A549 (cell line): ENCODE results near the gene ECHDC1. TPM values are rescaled to one million over a fixed set of nuclear protein-coding genes. Genes with fewer than 3 reads are reported as not detected.

Source experiments
- ATAC-seq, 2 experiments: fragments of 200-7000 bp in 1 of 2; fragments of >200 bp in 1 of 2; cut with Nextera tagmentation in 1 of 2; cut with Tn5 transposase in 1 of 2; 3 replicates each; pipeline versions ENCODE4 v1.8.0 to v1.9.1; 2018 to 2020; ENCODE audit warnings: mild to moderate bottlenecking in 1 of 2, moderate library complexity in 1 of 2
- CTCF ChIA-PET: fragments of 300-600 bp; sonication (Branson Sonifier 250); formaldehyde crosslinking; extraction: SDS; loops from one replicate; lab custom pipeline; 2021; ENCODE audit warnings: antibody characterized with exemption, inconsistent platforms; lab: Yijun Ruan, JAX
- POLR2A ChIA-PET: fragments of 350-600 bp; formaldehyde crosslinking; extraction: SDS; loops from one replicate; lab custom pipeline; 2021; ENCODE audit warnings: antibody characterized with exemption, inconsistent platforms; lab: Yijun Ruan, JAX
- DNase-seq, 2 experiments: peaks; one replicate each; pipeline versions ENCODE4 v3.0.0 to v3.0.0-alpha.2; 2011 to 2016; ENCODE audit warnings: low read depth in 1 of 2, low spot score in 1 of 2
- FAIRE-seq: peaks from 2 replicates; lab custom pipeline; 2011; peaks lifted over from hg19 to GRCh38; lab: Jason Lieb, UNC
- H3K27ac ChIP-seq, 2 experiments: fragments of >200 bp; sonication (Bioruptor Twin); formaldehyde crosslinking; 3 replicates each; pipeline ENCODE4 v1.5.1; 2016 to 2017
- H3K4me1 ChIP-seq: fragments of >200 bp; sonication (Bioruptor Twin); formaldehyde crosslinking; 3 replicates; pipeline ENCODE4 v1.6.1; 2016
- H3K4me2 ChIP-seq: fragments of >200 bp; sonication (Bioruptor Twin); formaldehyde crosslinking; 3 replicates; pipeline ENCODE4 v1.6.1; 2016
- H3K4me3 ChIP-seq: fragments of >200 bp; sonication (Bioruptor Twin); formaldehyde crosslinking; 3 replicates; pipeline ENCODE4 v1.5.1; 2016
- H3K9me3 ChIP-seq: fragments of >200 bp; sonication (Bioruptor Twin); formaldehyde crosslinking; 3 replicates; pipeline ENCODE4 v1.6.1; 2016
- ATOH8 ChIP-seq: fragments of 250-450 bp; sonication (Bioruptor Pico); IDR thresholded peaks from 2 replicates; pipeline ENCODE4 v1.5.0; 2020; ENCODE audit warnings: low read depth, mild to moderate bottlenecking, moderate library complexity
- CBX2 ChIP-seq: fragments of 200-600 bp; sonication (generic); IDR thresholded peaks from 2 replicates; pipeline ENCODE4 v1.6.1; 2016; ENCODE audit warnings: low read depth, mild to moderate bottlenecking, borderline replicate concordance
- CTCF ChIP-seq: fragments of >200 bp; sonication (Bioruptor Twin); formaldehyde crosslinking; IDR thresholded peaks from 3 replicates; pipeline ENCODE4 v1.5.1; 2016
- EHF ChIP-seq: fragments of 250-450 bp; sonication (Bioruptor Pico); IDR thresholded peaks from 2 replicates; pipeline ENCODE4 v1.5.0; 2020; ENCODE audit warnings: mild to moderate bottlenecking
- HES2 ChIP-seq: fragments of >200 bp; sonication (Bioruptor Twin); formaldehyde crosslinking; IDR thresholded peaks from 2 replicates; pipeline ENCODE4 v1.6.1; 2016
- HMGXB4 ChIP-seq: fragments of 250-450 bp; sonication (Bioruptor Pico); IDR thresholded peaks from 2 replicates; pipeline ENCODE4 v1.5.0; 2021; ENCODE audit warnings: mild to moderate bottlenecking, moderate library complexity, borderline replicate concordance
- HOXB5 ChIP-seq: fragments of 250-450 bp; sonication (Bioruptor Pico); IDR thresholded peaks from 2 replicates; pipeline ENCODE4 v1.5.0; 2020; ENCODE audit warnings: mild to moderate bottlenecking, moderate library complexity
- JUN ChIP-seq, 2 experiments: fragments of >200 bp; sonication (Bioruptor Twin); formaldehyde crosslinking; IDR thresholded peaks; 2 replicates in 1 of 2; 3 replicates in 1 of 2; pipeline ENCODE4 v1.6.1; 2016 to 2017
- MAFK ChIP-seq: fragments of 450-650 bp; IDR thresholded peaks from 2 replicates; pipeline ENCODE4 v1.6.1; 2014; ENCODE audit not compliant: partially characterized antibody
- MAX ChIP-seq: IDR thresholded peaks from 2 replicates; pipeline ENCODE4 v1.6.1; 2012
- MAZ ChIP-seq: fragments of 150-350 bp; IDR thresholded peaks from 2 replicates; pipeline ENCODE4 v1.6.1; 2014; ENCODE audit warnings: antibody characterized with exemption, low read depth, low read length, borderline replicate concordance
- NPAS2 ChIP-seq: fragments of 250-450 bp; sonication (Bioruptor Pico); IDR thresholded peaks from 2 replicates; pipeline ENCODE4 v1.8.0; 2022; ENCODE audit warnings: mild to moderate bottlenecking, moderate library complexity, borderline replicate concordance
- NR3C1 ChIP-seq: fragments of >200 bp; sonication (Bioruptor Twin); formaldehyde crosslinking; IDR thresholded peaks from 3 replicates; pipeline ENCODE4 v1.6.1; 2017
- POLR2A ChIP-seq: IDR thresholded peaks from 2 replicates; pipeline ENCODE4 v1.6.1; 2012; ENCODE audit warnings: mild to moderate bottlenecking, low read length
- POLR2AphosphoS2 ChIP-seq: conservative IDR thresholded peaks from 2 replicates; pipeline ENCODE4 v1.6.1; 2012; ENCODE audit warnings: low read length, improper control_type of control experiment, inconsistent platforms
- RCOR1 ChIP-seq: fragments of 150-350 bp; IDR thresholded peaks from 2 replicates; pipeline ENCODE4 v1.6.1; 2014; ENCODE audit warnings: antibody characterized with exemption, low read length, low read depth
- RFX5 ChIP-seq: fragments of 450-650 bp; IDR thresholded peaks from 2 replicates; pipeline ENCODE4 v1.7.1; 2014; ENCODE audit warnings: antibody characterized with exemption, mild to moderate bottlenecking, moderate library complexity
- RNF2 ChIP-seq: fragments of 200-600 bp; sonication (generic); IDR thresholded peaks from 2 replicates; pipeline ENCODE4 v1.6.1; 2016; ENCODE audit warnings: low read depth, mild to moderate bottlenecking, antibody characterized with exemption, moderate library complexity, borderline replicate concordance
- SMC3 ChIP-seq: fragments of >200 bp; sonication (Bioruptor Twin); formaldehyde crosslinking; IDR thresholded peaks from 3 replicates; pipeline ENCODE4 v1.6.1; 2018; ENCODE audit warnings: inconsistent platforms
- TFCP2L1 ChIP-seq: fragments of 250-450 bp; sonication (Bioruptor Pico); IDR thresholded peaks from 2 replicates; pipeline ENCODE4 v1.5.0; 2021; ENCODE audit warnings: mild to moderate bottlenecking
- TP53 ChIP-seq: fragments of 250-450 bp; sonication (Bioruptor Pico); IDR thresholded peaks from 2 replicates; pipeline ENCODE4 v1.5.0; 2021; ENCODE audit warnings: mild to moderate bottlenecking, moderate library complexity
- ZC3H11A ChIP-seq: fragments of 450-650 bp; IDR thresholded peaks from 2 replicates; pipeline ENCODE4 v1.6.1; 2014; ENCODE audit warnings: antibody characterized with exemption, mild to moderate bottlenecking
- WGBS: methylation state at CpG from one replicate; pipeline ENCODE4 v1.1.6; 2017; ENCODE audit errors: missing lambda C conversion rate; 5-methylcytosine and 5-hydroxymethylcytosine counted together
- polyA plus RNA-seq, 4 experiments: library from polyadenylated mRNA; depleted of rRNA in 3 of 4; stranded (reverse); fragments of >200 nt; fragmentation: RNase III in 1 of 4; extraction: RNeasy Plus Mini Kit Qiagen cat#74134 plus additional on column Dnase treatment in 1 of 4; gene quantifications; 2 replicates in 3 of 4; 3 replicates in 1 of 4; pipeline ENCODE4 v1.2.3, GENCODE V29; 2011 to 2017
- TF ChIP-seq, protein P1 (sequence below): fragments of 450-650 bp; IDR thresholded peaks from 2 replicates; pipeline ENCODE4 v1.6.1; 2014; ENCODE audit warnings: antibody characterized with exemption

Gene ECHDC1
- polyA plus RNA-seq, 2 of the 4 experiments (the other 2 are of a cell fraction), result 53.4 to 64.3 TPM

GRCh38 chr6:127247114-127248096 lies 96.0 kb downstream of the ECHDC1 start:
- Histone ChIP-seq H3K4me2 (no peak overlapping the region), H3K27ac (no peak overlapping the region), H3K4me1 (no peaks in the 10 kb centered on the region), H3K9me3 (no peaks in the 10 kb centered on the region), H3K4me3 (no peak overlapping the region)
- no peak for DNase-seq
- CTCF ChIA-PET, result interaction anchor here (2.3 kb wide), 1 partner anchor 19 kb away, joined by 9 read pairs; the partner anchor contains the start of gene RNF146
- TF ChIP-seq MAZ (no peak), NPAS2 (no peak), RFX5 (no peak), JUN (IDR thresholded peaks at IDR 0.05) (no peak), HOXB5 (CRISPR knock-in tag) (no peak), HES2 (no peak)
- FAIRE-seq, result no peak
- no peak for ATAC-seq
- POLR2A ChIA-PET, result no interaction called here
- 49% methylated on average over 4 of the region's 4 CpGs for WGBS

- WGBS, result 33% methylated on average over 1 of the region's 1 CpG
- Histone ChIP-seq H3K9me3 (no peaks in the 10 kb centered on the region), H3K27ac (no peak overlapping the region), H3K4me2 (no peak overlapping the region), H3K4me3 (no peak overlapping the region), H3K4me1 (no peaks in the 10 kb centered on the region)
- no peak for FAIRE-seq
- TF ChIP-seq TFCP2L1 (CRISPR knock-in tag) (no peak), CTCF (no peak), RFX5 (no peak), POLR2AphosphoS2 (no peak), POLR2A (no peak), ATOH8 (CRISPR knock-in tag) (no peak), RCOR1 (no peak), JUN (IDR thresholded peaks at IDR 0.05) (no peak), TP53 (CRISPR knock-in tag) (no peak), SMC3 (no peak), HMGXB4 (CRISPR knock-in tag) (no peak), CBX2 (no peak), NPAS2 (no peak), MAFK (no peak), ZC3H11A (no peak), EHF (CRISPR knock-in tag) (no peak), NR3C1 (no peak), MAX (no peak), RNF2 (no peak)
- TF ChIP-seq, protein P1, sequence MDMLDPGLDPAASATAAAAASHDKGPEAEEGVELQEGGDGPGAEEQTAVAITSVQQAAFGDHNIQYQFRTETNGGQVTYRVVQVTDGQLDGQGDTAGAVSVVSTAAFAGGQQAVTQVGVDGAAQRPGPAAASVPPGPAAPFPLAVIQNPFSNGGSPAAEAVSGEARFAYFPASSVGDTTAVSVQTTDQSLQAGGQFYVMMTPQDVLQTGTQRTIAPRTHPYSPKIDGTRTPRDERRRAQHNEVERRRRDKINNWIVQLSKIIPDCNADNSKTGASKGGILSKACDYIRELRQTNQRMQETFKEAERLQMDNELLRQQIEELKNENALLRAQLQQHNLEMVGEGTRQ, result no peak
- ChIA-PET CTCF (no interaction called here), POLR2A (no interaction called here)
- no peak for ATAC-seq
- DNase-seq, result no peak
These were observed 99.9 kb downstream of the ECHDC1 start for GRCh38 chr6:127243501-127243900.
